IMR-90 (cell line): ENCODE measurements around the gene TMEM248. TPM values are rescaled to one million over a fixed set of nuclear protein-coding genes. Genes with fewer than 3 reads are reported as not detected.

Experiments used
- ATAC-seq: fragments of 200-7000 bp; cut with Tn5 transposase; 2 replicates; pipeline ENCODE4 v1.9.1; 2020; ENCODE audit warnings: low read depth, mild to moderate bottlenecking, moderate library complexity
- BruUV-seq: library from RNA; stranded (reverse); fragments of 400-500 nt; replicated peaks from 2 replicates; lab custom pipeline; 2021; lab: Mats Ljungman, UMichigan
- CTCF ChIA-PET: fragments of 300-600 bp; formaldehyde crosslinking; extraction: SDS; loops from one replicate; lab custom pipeline; 2021; ENCODE audit warnings: antibody characterized with exemption; lab: Yijun Ruan, JAX
- POLR2A ChIA-PET: fragments of 300-600 bp; sonication (Branson Sonifier 250); formaldehyde crosslinking; loops from one replicate; lab custom pipeline; 2022; ENCODE audit warnings: antibody characterized with exemption; ENCODE audit not compliant: unreplicated experiment; lab: Charles Lee
- DNase-seq: peaks from one replicate; pipeline ENCODE4 v3.0.0; 2013
- H2AFZ ChIP-seq: replicated peaks from 2 replicates; pipeline ENCODE3; 2013; ENCODE audit warnings: low read length, mild to moderate bottlenecking; ENCODE audit not compliant: poor library complexity
- H2AK5ac ChIP-seq: 2 replicates; pipeline ENCODE4 v1.6.1; 2013; ENCODE audit warnings: low read depth, low read length, inconsistent platforms
- H2AK9ac ChIP-seq: replicated peaks from 2 replicates; pipeline ENCODE3; 2013; ENCODE audit warnings: mild to moderate bottlenecking, low read depth, low read length, moderate library complexity; ENCODE audit not compliant: poor library complexity
- H2BK120ac ChIP-seq: 2 replicates; pipeline ENCODE4 v1.6.1; 2013; ENCODE audit warnings: low read depth, low read length, inconsistent platforms
- H2BK15ac ChIP-seq: 3 replicates; pipeline ENCODE4 v1.6.1; 2013; ENCODE audit warnings: low read depth, low read length, inconsistent platforms
- H2BK20ac ChIP-seq: 2 replicates; pipeline ENCODE4 v1.6.1; 2013; ENCODE audit warnings: low read depth, mild to moderate bottlenecking, inconsistent platforms, low read length, moderate library complexity
- H2BK5ac ChIP-seq: 2 replicates; pipeline ENCODE4 v1.6.1; 2013; ENCODE audit warnings: mild to moderate bottlenecking, low read depth, low read length, inconsistent platforms; ENCODE audit not compliant: poor library complexity, severe bottlenecking
- H3K14ac ChIP-seq: replicated peaks from 2 replicates; pipeline ENCODE4 v1.6.1; 2013; ENCODE audit warnings: low read depth, low read length, inconsistent platforms
- H3K18ac ChIP-seq: 2 replicates; pipeline ENCODE4 v1.6.1; 2013; ENCODE audit warnings: low read depth, low read length, control low read depth
- H3K23ac ChIP-seq: 2 replicates; pipeline ENCODE4 v1.6.1; 2013; ENCODE audit warnings: low read depth, low read length, inconsistent platforms
- H3K27ac ChIP-seq: 2 replicates; pipeline ENCODE4 v1.5.1; 2013; ENCODE audit warnings: mild to moderate bottlenecking, control low read depth, low read length; ENCODE audit not compliant: insufficient read depth
- H3K27me3 ChIP-seq: 2 replicates; pipeline ENCODE4 v1.6.1; 2013; ENCODE audit warnings: low read length; ENCODE audit not compliant: control insufficient read depth, insufficient read depth
- H3K36me3 ChIP-seq: 2 replicates; pipeline ENCODE4 v1.6.1; 2013; ENCODE audit warnings: low read length, mixed read lengths; ENCODE audit not compliant: control insufficient read depth, insufficient read depth
- H3K4ac ChIP-seq: 2 replicates; pipeline ENCODE4 v1.6.1; 2013; ENCODE audit warnings: low read depth, low read length, inconsistent platforms
- H3K4me1 ChIP-seq: 2 replicates; pipeline ENCODE4 v1.6.1; 2013; ENCODE audit warnings: low read length, mixed read lengths; ENCODE audit not compliant: control insufficient read depth, insufficient read depth
- H3K4me2 ChIP-seq: 2 replicates; pipeline ENCODE4 v1.6.1; 2013; ENCODE audit warnings: low read depth, mild to moderate bottlenecking, control low read depth, low read length, moderate library complexity
- H3K4me3 ChIP-seq: 2 replicates; pipeline ENCODE4 v1.5.1; 2013; ENCODE audit warnings: low read depth, mild to moderate bottlenecking, control low read depth, low read length, moderate library complexity; ENCODE audit not compliant: insufficient read depth
- H3K56ac ChIP-seq: 2 replicates; pipeline ENCODE4 v1.6.1; 2013; ENCODE audit warnings: low read length, inconsistent platforms; ENCODE audit not compliant: insufficient read depth; ENCODE audit errors: extremely low read depth
- H3K79me1 ChIP-seq, 2 experiments: 2 replicates each; pipeline ENCODE4 v1.6.1; 2013; ENCODE audit warnings: low read length in 2 of 2, inconsistent platforms in 1 of 2, low read depth in 1 of 2
- H3K9ac ChIP-seq: 2 replicates; pipeline ENCODE4 v1.6.1; 2013; ENCODE audit warnings: low read depth, low read length, control low read depth
- H3K9me1 ChIP-seq: 2 replicates; pipeline ENCODE4 v1.6.1; 2013; ENCODE audit warnings: low read length, inconsistent platforms; ENCODE audit not compliant: insufficient read depth
- H3K9me3 ChIP-seq: 2 replicates; pipeline ENCODE4 v1.6.1; 2013; ENCODE audit warnings: low read length; ENCODE audit not compliant: control insufficient read depth, insufficient read depth
- H4K20me1 ChIP-seq: 2 replicates; pipeline ENCODE4 v1.6.1; 2013; ENCODE audit warnings: low read length, inconsistent platforms; ENCODE audit not compliant: insufficient read depth
- H4K5ac ChIP-seq: 2 replicates; pipeline ENCODE4 v1.6.1; 2013; ENCODE audit warnings: mild to moderate bottlenecking, low read depth, low read length, control low read depth
- H4K8ac ChIP-seq, 2 experiments: 2 replicates each; pipeline ENCODE4 v1.6.1; 2013; ENCODE audit warnings: low read depth in 2 of 2, low read length in 2 of 2, control low read depth in 1 of 2, inconsistent platforms in 1 of 2
- H4K91ac ChIP-seq: 2 replicates; pipeline ENCODE4 v1.6.1; 2013; ENCODE audit warnings: low read depth, low read length, inconsistent platforms; ENCODE audit not compliant: insufficient read depth
- BHLHE40 ChIP-seq: fragments of 150-350 bp; IDR thresholded peaks from 2 replicates; pipeline ENCODE4 v1.6.1; 2016; ENCODE audit warnings: mild to moderate bottlenecking, low read depth, low read length
- CEBPB ChIP-seq: IDR thresholded peaks from 2 replicates; pipeline ENCODE4 v1.6.1; 2012; ENCODE audit warnings: low read depth, low read length, improper control_type of control experiment
- CHD1 ChIP-seq: IDR thresholded peaks from 2 replicates; pipeline ENCODE4 v1.6.1; 2012; ENCODE audit warnings: low read depth, low read length, improper control_type of control experiment
- FOS ChIP-seq: fragments of 150-350 bp; IDR thresholded peaks from 2 replicates; pipeline ENCODE4 v1.6.1; 2016; ENCODE audit warnings: low read depth, low read length
- MAZ ChIP-seq: IDR thresholded peaks from 2 replicates; pipeline ENCODE4 v1.6.1; 2012; ENCODE audit warnings: low read depth, mild to moderate bottlenecking, low read length, improper control_type of control experiment, moderate library complexity, borderline replicate concordance
- MXI1 ChIP-seq: IDR thresholded peaks from 2 replicates; pipeline ENCODE4 v1.6.1; 2012; ENCODE audit warnings: low read depth, mild to moderate bottlenecking, low read length, moderate library complexity, borderline replicate concordance
- NFE2L2 ChIP-seq: fragments of 150-350 bp; IDR thresholded peaks from 2 replicates; pipeline ENCODE4 v1.6.1; 2016; ENCODE audit warnings: low read depth, mild to moderate bottlenecking, low read length
- POLR2A ChIP-seq: IDR thresholded peaks from 2 replicates; pipeline ENCODE4 v1.6.1; 2012; ENCODE audit warnings: mild to moderate bottlenecking, low read depth, low read length
- RAD21 ChIP-seq: IDR thresholded peaks from 2 replicates; pipeline ENCODE4 v1.6.1; 2012; ENCODE audit warnings: low read length, improper control_type of control experiment
- RCOR1 ChIP-seq: IDR thresholded peaks from 2 replicates; pipeline ENCODE4 v1.6.1; 2012; ENCODE audit warnings: mild to moderate bottlenecking, low read length, improper control_type of control experiment; ENCODE audit not compliant: insufficient replicate concordance
- RFX5 ChIP-seq: IDR thresholded peaks from 2 replicates; pipeline ENCODE4 v1.8.0; 2012; ENCODE audit warnings: low read depth, mild to moderate bottlenecking, low read length, moderate library complexity
- WGBS, 2 experiments: methylation state at CpG; one replicate each; pipeline versions ENCODE4 v1.1.5 to v1.1.7; 2013; ENCODE audit warnings: missing lambda C conversion rate in 2 of 2; ENCODE audit not compliant: insufficient read length in 1 of 2; ENCODE audit errors: extremely low coverage in 2 of 2; 5-methylcytosine and 5-hydroxymethylcytosine counted together
- dilution Hi-C: fragments of 300-500 bp; cut with HindIII; formaldehyde crosslinking; loops from one replicate; pipeline ENCODE4 v1.14.3; 2018; ENCODE audit warnings: low sequenced_read_pairs; ENCODE audit not compliant: unreplicated experiment
- in situ Hi-C: fragments of 300-500 bp; cut with MboI; formaldehyde crosslinking; loops from 3 replicates; pipeline ENCODE4 v1.14.3; 2019; ENCODE audit warnings: low sequenced_read_pairs, inconsistent platforms, mixed read lengths
- intact Hi-C: fragments of 100-400 bp; cut with micrococcal nuclease; formaldehyde crosslinking; loops from 2 replicates; pipeline ENCODE4 v1.10.0; 2022
- polyA plus RNA-seq, 3 experiments: library from polyadenylated mRNA; depleted of rRNA; stranded (reverse); fragments of >200 nt; gene quantifications; 2 replicates each; pipeline ENCODE4 v1.2.3, GENCODE V29; 2012; ENCODE audit warnings: low replicate concordance in 1 of 3
- total RNA-seq: library from RNA; depleted of rRNA; stranded (reverse); fragments of >200 nt; gene quantifications from 2 replicates; pipeline ENCODE4 v1.2.3, GENCODE V29; 2012
- TF ChIP-seq, protein P1 (sequence below): conservative IDR thresholded peaks from 2 replicates; pipeline ENCODE4 v1.5.1; 2012; ENCODE audit warnings: mild to moderate bottlenecking, low read depth, low read length, improper control_type of control experiment
- TF ChIP-seq, protein P2 (sequence below): fragments of 150-350 bp; IDR thresholded peaks from 2 replicates; pipeline ENCODE4 v1.6.1; 2016; ENCODE audit warnings: low read depth, mild to moderate bottlenecking, low read length, moderate library complexity, borderline replicate concordance

The TMEM248 gene
- total and polyA plus RNA-seq, 2 of the 4 experiments (the other 2 are of a cell fraction), result 103 to 175 TPM

DNA sequence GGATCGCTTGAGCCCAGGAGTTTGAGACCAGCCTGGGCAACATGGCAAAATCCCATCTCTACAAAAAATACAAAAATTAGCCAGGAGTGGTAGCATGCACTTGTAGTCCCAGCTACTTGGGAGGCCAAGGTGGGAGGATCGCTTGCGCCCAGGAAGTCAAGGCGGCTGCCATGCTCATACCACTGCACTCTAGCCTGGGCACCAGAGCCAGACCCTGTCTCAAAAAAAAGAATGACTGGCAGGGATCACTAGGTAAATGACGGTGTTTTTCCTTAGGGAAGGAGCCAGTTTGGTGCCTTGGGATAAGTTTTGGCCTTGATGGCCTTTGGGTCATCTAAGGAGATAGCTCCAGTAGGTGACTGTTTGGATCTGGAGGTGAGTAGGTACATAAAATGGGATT lies 8.9 kb downstream of the TMEM248 start:
- Histone ChIP-seq H3K27ac (no peak overlapping the region), H4K20me1 (peaks cover 93% of the 10 kb centered on the region), H2BK15ac (no peak overlapping the region), H3K4me2 (no peak overlapping the region), H4K8ac (no peak overlapping the region), H2BK5ac (no peak overlapping the region), H3K79me1 (peaks cover 4 to 81% of the 10 kb centered on the region in 2 experiments), H4K91ac (no peak overlapping the region), H3K56ac (no peak overlapping the region), H2AFZ (no peak overlapping the region), H3K27me3 (no peaks in the 10 kb centered on the region), H3K18ac (no peak overlapping the region), H4K5ac (no peak overlapping the region), H3K9me1 (peaks cover 15% of the 10 kb centered on the region; the same call in 1 of the 2 replicates), H2BK20ac (no peak overlapping the region), H3K36me3 (peaks cover 2% of the 10 kb centered on the region), H2BK120ac (no peak overlapping the region), H3K4me1 (peaks cover 3% of the 10 kb centered on the region; the same call in 1 of the 2 replicates), H3K9me3 (no peaks in the 10 kb centered on the region), H3K4ac (no peak overlapping the region), H3K9ac (no peak overlapping the region), H2AK9ac (no peak overlapping the region), H3K23ac (no peak overlapping the region), H3K14ac (no peak overlapping the region), H3K4me3 (no peak overlapping the region), H2AK5ac (no peak overlapping the region)
- no peak for DNase-seq
- POLR2A ChIA-PET, result no interaction called here
- in situ Hi-C loops (no loop called here), intact Hi-C loops (loop anchor here (10.0 kb wide), 1 partner anchor 45 kb away; no protein-coding TSS in a partner anchor), dilution Hi-C loops (no loop called here)
- WGBS, 2 experiments, result no CpG with 5 or more reads among the region's 5 CpGs
- BruUV-seq, result no TSS peak
- TF ChIP-seq, protein P1, sequence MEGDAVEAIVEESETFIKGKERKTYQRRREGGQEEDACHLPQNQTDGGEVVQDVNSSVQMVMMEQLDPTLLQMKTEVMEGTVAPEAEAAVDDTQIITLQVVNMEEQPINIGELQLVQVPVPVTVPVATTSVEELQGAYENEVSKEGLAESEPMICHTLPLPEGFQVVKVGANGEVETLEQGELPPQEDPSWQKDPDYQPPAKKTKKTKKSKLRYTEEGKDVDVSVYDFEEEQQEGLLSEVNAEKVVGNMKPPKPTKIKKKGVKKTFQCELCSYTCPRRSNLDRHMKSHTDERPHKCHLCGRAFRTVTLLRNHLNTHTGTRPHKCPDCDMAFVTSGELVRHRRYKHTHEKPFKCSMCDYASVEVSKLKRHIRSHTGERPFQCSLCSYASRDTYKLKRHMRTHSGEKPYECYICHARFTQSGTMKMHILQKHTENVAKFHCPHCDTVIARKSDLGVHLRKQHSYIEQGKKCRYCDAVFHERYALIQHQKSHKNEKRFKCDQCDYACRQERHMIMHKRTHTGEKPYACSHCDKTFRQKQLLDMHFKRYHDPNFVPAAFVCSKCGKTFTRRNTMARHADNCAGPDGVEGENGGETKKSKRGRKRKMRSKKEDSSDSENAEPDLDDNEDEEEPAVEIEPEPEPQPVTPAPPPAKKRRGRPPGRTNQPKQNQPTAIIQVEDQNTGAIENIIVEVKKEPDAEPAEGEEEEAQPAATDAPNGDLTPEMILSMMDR, result no peak
- TF ChIP-seq, protein P2, sequence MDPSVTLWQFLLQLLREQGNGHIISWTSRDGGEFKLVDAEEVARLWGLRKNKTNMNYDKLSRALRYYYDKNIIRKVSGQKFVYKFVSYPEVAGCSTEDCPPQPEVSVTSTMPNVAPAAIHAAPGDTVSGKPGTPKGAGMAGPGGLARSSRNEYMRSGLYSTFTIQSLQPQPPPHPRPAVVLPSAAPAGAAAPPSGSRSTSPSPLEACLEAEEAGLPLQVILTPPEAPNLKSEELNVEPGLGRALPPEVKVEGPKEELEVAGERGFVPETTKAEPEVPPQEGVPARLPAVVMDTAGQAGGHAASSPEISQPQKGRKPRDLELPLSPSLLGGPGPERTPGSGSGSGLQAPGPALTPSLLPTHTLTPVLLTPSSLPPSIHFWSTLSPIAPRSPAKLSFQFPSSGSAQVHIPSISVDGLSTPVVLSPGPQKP, result no peak
- TF ChIP-seq MAZ (no peak), CEBPB (no peak), NFE2L2 (no peak), POLR2A (no peak), FOS (no peak), CHD1 (no peak), BHLHE40 (no peak), MXI1 (no peak), RFX5 (no peak), RCOR1 (no peak), RAD21 (no peak)
- CTCF ChIA-PET, result no interaction called here
- no peak for ATAC-seq
